ENCODE results near the gene EXOC3L4. TPM values are rescaled to one million over a fixed set of nuclear protein-coding genes. Genes with fewer than 3 reads are reported as not detected.
A peak's percentile ranks its signal among the peaks of the same experiment; 100 is the strongest.

Gene EXOC3L4
- total and polyA plus RNA-seq, 2 donors (not counting 3 experiments of a cell fraction or from before 2014, with no cell fraction given) = not detected

DNA sequence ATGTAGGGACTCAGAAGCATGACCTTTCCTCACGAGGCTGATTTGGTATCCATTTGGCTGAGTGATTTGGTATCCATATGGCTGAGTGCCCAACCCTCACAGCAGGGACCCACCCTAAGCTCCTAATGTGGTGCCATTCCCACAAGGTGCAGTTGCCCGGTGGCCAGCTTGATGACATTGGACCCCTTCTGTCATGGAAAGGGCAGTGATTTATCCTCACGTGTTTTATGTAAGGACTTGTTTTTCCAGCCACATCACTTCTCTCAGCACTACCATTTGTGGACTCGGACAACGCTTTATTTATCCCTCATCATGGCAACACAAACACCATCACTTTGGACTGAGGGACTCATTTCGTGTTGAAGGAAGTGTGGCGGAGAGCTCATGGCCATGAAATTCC is 28.7 kb upstream of the EXOC3L4 start:
- H3K9ac ChIP-seq (replicated peaks; ENCODE audit: extremely low read depth, insufficient read depth, low read length) = no peak overlapping the region
- DNase-seq (ENCODE audit: low read depth, low spot score) = no peak
- no peaks in the 10 kb centered on the region for H3K9me1 ChIP-seq (replicated peaks; ENCODE audit: control insufficient read depth, extremely low read depth, insufficient read depth, low read length)
- FAIRE-seq = no peak
- H3K4me1 ChIP-seq (ENCODE audit: control insufficient read depth, extremely low read depth, insufficient read depth, low read length) = peaks cover 22% of the 10 kb centered on the region
- dilution Hi-C loops (cut with MboI; ENCODE audit: extremely low pct_ligation_motif_present, low sequenced_read_pairs) (no loop called here), intact Hi-C loops (cut with micrococcal nuclease) (loop anchor here (1.0 kb wide), 2 partner anchors 9 to 10 kb away; no protein-coding TSS in a partner anchor)
- H4K20me1 ChIP-seq (replicated peaks; ENCODE audit: control insufficient read depth, extremely low read depth, insufficient read depth, low read length) = no peaks in the 10 kb centered on the region
- BruUV-seq (replicated peaks) = no TSS peak
- H3K4me2 ChIP-seq (ENCODE audit: insufficient read depth, low read length) = peak overlapping the region; percentile 16
- no peaks in the 10 kb centered on the region for H3K27me3 ChIP-seq (ENCODE audit: control insufficient read depth in 2 of 2, insufficient read depth in 2 of 2, low read length in 2 of 2)
- H2AFZ ChIP-seq (ENCODE audit: low read depth, low read length) = peak overlapping the region; percentile 0
- H3K4me3 ChIP-seq (replicated peaks in 1 of 3; ENCODE audit: insufficient read depth in 1 of 3, low read depth in 1 of 3, low read length in 3 of 3) = no peak overlapping the region
- H3K9me3 ChIP-seq (replicated peaks; ENCODE audit: control insufficient read depth, insufficient read depth, low read length) = no peaks in the 10 kb centered on the region
- no peaks in the 10 kb centered on the region for H3K79me2 ChIP-seq (ENCODE audit: control insufficient read depth, insufficient read depth, low read length)
- no peaks in the 10 kb centered on the region for H3K36me3 ChIP-seq (ENCODE audit: control insufficient read depth in 2 of 2, extremely low read depth in 1 of 2, insufficient read depth in 2 of 2, low read length in 2 of 2)
- H3K27ac ChIP-seq (ENCODE audit: insufficient read depth, low read depth, low read length) = peak overlapping the region; percentile 28
- POLR2A ChIA-PET = no interaction called here
- CTCF ChIA-PET = interaction anchor here (0.5 to 1.3 kb wide), 3 partner anchors 9 to 33 kb away, joined by 3 to 5 read pairs (median 4); no protein-coding TSS in a partner anchor
- TF ChIP-seq POLR2AphosphoS5 (IDR thresholded peaks at IDR 0.05; ENCODE audit: insufficient read depth, low read depth, low read length) (no peak), MYC (IDR thresholded peaks at IDR 0.05; ENCODE audit: low read depth, low read length) (no peak), FOS (IDR thresholded peaks at IDR 0.05; ENCODE audit: borderline replicate concordance, insufficient read depth, low read length) (no peak), EZH2 (IDR thresholded peaks at IDR 0.05; ENCODE audit: borderline replicate concordance, low read depth, low read length, severe bottlenecking) (no peak), GATA2 (IDR thresholded peaks at IDR 0.05; ENCODE audit: insufficient read depth, insufficient read length, low read depth, low read length) (no peak), POLR2A (IDR thresholded peaks at IDR 0.05; ENCODE audit: low read depth, low read length) (no peak), JUN (IDR thresholded peaks at IDR 0.05; ENCODE audit: borderline replicate concordance, insufficient read depth, insufficient read length, low read depth) (no peak)
- TF ChIP-seq, protein P1, sequence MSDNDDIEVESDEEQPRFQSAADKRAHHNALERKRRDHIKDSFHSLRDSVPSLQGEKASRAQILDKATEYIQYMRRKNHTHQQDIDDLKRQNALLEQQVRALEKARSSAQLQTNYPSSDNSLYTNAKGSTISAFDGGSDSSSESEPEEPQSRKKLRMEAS (IDR thresholded peaks at IDR 0.05; ENCODE audit: insufficient read depth, insufficient read length) = no peak
- TF ChIP-seq, protein P2, sequence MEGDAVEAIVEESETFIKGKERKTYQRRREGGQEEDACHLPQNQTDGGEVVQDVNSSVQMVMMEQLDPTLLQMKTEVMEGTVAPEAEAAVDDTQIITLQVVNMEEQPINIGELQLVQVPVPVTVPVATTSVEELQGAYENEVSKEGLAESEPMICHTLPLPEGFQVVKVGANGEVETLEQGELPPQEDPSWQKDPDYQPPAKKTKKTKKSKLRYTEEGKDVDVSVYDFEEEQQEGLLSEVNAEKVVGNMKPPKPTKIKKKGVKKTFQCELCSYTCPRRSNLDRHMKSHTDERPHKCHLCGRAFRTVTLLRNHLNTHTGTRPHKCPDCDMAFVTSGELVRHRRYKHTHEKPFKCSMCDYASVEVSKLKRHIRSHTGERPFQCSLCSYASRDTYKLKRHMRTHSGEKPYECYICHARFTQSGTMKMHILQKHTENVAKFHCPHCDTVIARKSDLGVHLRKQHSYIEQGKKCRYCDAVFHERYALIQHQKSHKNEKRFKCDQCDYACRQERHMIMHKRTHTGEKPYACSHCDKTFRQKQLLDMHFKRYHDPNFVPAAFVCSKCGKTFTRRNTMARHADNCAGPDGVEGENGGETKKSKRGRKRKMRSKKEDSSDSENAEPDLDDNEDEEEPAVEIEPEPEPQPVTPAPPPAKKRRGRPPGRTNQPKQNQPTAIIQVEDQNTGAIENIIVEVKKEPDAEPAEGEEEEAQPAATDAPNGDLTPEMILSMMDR (IDR thresholded peaks at IDR 0.05; ENCODE audit: extremely low read depth in 1 of 2, insufficient read depth in 1 of 2, low read depth in 1 of 2, low read length in 2 of 2) = no peak
